WTC11 (cell line): Measurements from ENCODE around the gene LSR. TPM values are rescaled to one million over a fixed set of nuclear protein-coding genes. Genes with fewer than 3 reads are reported as not detected.

ENCODE experiments used
- ATAC-seq: fragments of 200-7000 bp; cut with Tn5 transposase; 2 replicates; pipeline ENCODE4 v1.10.0; 2021; ENCODE audit warnings: mild to moderate bottlenecking, moderate library complexity
- CTCF ChIA-PET: fragments of 300-600 bp; sonication (Branson Sonifier 250); formaldehyde crosslinking; loops from one replicate; lab custom pipeline; 2021; ENCODE audit warnings: antibody characterized with exemption; lab: Charles Lee
- POLR2A ChIA-PET: fragments of 350-600 bp; sonication (Branson Sonifier 250); formaldehyde crosslinking; loops from one replicate; lab custom pipeline; 2021; ENCODE audit warnings: antibody characterized with exemption; lab: Charles Lee
- DNase-seq: peaks from one replicate; pipeline ENCODE4 v3.0.0; 2021; ENCODE audit warnings: low spot score
- H3K27ac Mint-ChIP-seq: 2 replicates; pipeline ENCODE4 v1.8.0; 2021; ENCODE audit warnings: mixed read lengths
- H3K27me3 Mint-ChIP-seq: 2 replicates; pipeline ENCODE4 v1.8.0; 2021; ENCODE audit warnings: low read depth, mild to moderate bottlenecking, moderate library complexity, mixed read lengths
- H3K36me3 Mint-ChIP-seq: 2 replicates; pipeline ENCODE4 v1.8.0; 2021; ENCODE audit warnings: mixed read lengths
- H3K4me1 Mint-ChIP-seq: 2 replicates; pipeline ENCODE4 v1.8.0; 2022; ENCODE audit warnings: mixed read lengths
- H3K4me3 Mint-ChIP-seq: 2 replicates; pipeline ENCODE4 v1.8.0; 2021; ENCODE audit warnings: mild to moderate bottlenecking, moderate library complexity, mixed read lengths
- H3K9me3 Mint-ChIP-seq: 2 replicates; pipeline ENCODE4 v1.8.0; 2021; ENCODE audit warnings: mixed read lengths
- ATF1 ChIP-seq: sonication (generic); formaldehyde crosslinking; IDR thresholded peaks from 2 replicates; pipeline ENCODE4 v1.8.1; 2023; ENCODE audit warnings: mild to moderate bottlenecking, moderate library complexity, missing genetic modification reagents
- CREM ChIP-seq: sonication (generic); formaldehyde crosslinking; IDR thresholded peaks from 2 replicates; pipeline ENCODE4 v1.8.1; 2022; ENCODE audit warnings: mild to moderate bottlenecking, missing genetic modification reagents, moderate library complexity
- FOXJ3 ChIP-seq: sonication (generic); formaldehyde crosslinking; IDR thresholded peaks from 2 replicates; pipeline ENCODE4 v1.9.0; 2021; ENCODE audit warnings: missing genetic modification reagents, mild to moderate bottlenecking, borderline replicate concordance
- GABPB1 ChIP-seq: sonication (generic); formaldehyde crosslinking; IDR thresholded peaks from 2 replicates; pipeline ENCODE4 v1.8.1; 2023; ENCODE audit warnings: mild to moderate bottlenecking, missing genetic modification reagents
- HMGA2 ChIP-seq: fragments of 250-450 bp; sonication (Bioruptor Pico); IDR thresholded peaks from 2 replicates; pipeline ENCODE4 v1.4.0; 2021; ENCODE audit warnings: mild to moderate bottlenecking, moderate library complexity
- MXD4 ChIP-seq: fragments of 250-450 bp; sonication (Bioruptor Pico); IDR thresholded peaks from 2 replicates; pipeline ENCODE4 v1.8.0; 2021; ENCODE audit warnings: mild to moderate bottlenecking, moderate library complexity, borderline replicate concordance
- MYBL2 ChIP-seq: sonication (generic); formaldehyde crosslinking; IDR thresholded peaks from 2 replicates; pipeline ENCODE4 v1.8.1; 2023; ENCODE audit warnings: mild to moderate bottlenecking, moderate library complexity, missing genetic modification reagents
- NFATC4 ChIP-seq: fragments of 250-450 bp; sonication (Bioruptor Pico); IDR thresholded peaks from 2 replicates; pipeline ENCODE4 v1.9.0; 2021; ENCODE audit warnings: mild to moderate bottlenecking
- PRDM15 ChIP-seq: sonication (generic); formaldehyde crosslinking; IDR thresholded peaks from 2 replicates; pipeline ENCODE4 v1.8.0; 2022; ENCODE audit warnings: missing genetic modification reagents
- PREB ChIP-seq: sonication (generic); formaldehyde crosslinking; IDR thresholded peaks from 2 replicates; pipeline ENCODE4 v1.8.1; 2022; ENCODE audit warnings: mild to moderate bottlenecking, missing genetic modification reagents, moderate library complexity, borderline replicate concordance
- RORB ChIP-seq: fragments of 250-450 bp; sonication (Bioruptor Pico); IDR thresholded peaks from 2 replicates; pipeline ENCODE4 v1.9.0; 2021; ENCODE audit warnings: mild to moderate bottlenecking
- SMAD4 ChIP-seq: sonication (generic); formaldehyde crosslinking; IDR thresholded peaks from 2 replicates; pipeline ENCODE4 v1.8.0; 2022; ENCODE audit warnings: mild to moderate bottlenecking, missing genetic modification reagents
- TEAD1 ChIP-seq: sonication (generic); formaldehyde crosslinking; IDR thresholded peaks from 2 replicates; pipeline ENCODE4 v1.8.0; 2022; ENCODE audit warnings: mild to moderate bottlenecking, missing genetic modification reagents
- ZNF416 ChIP-seq: fragments of 250-450 bp; sonication (Bioruptor Pico); IDR thresholded peaks from 2 replicates; pipeline ENCODE4 v1.9.0; 2021; ENCODE audit warnings: mild to moderate bottlenecking, inconsistent platforms
- total RNA-seq: library from RNA; stranded (reverse); gene quantifications from 3 replicates; pipeline ENCODE4 v1.2.3, GENCODE V29; 2021
- TF ChIP-seq, protein P1 (sequence below): sonication (generic); formaldehyde crosslinking; IDR thresholded peaks from 2 replicates; pipeline ENCODE4 v1.8.0; 2022; ENCODE audit warnings: mild to moderate bottlenecking, missing genetic modification reagents
- TF ChIP-seq, protein P2 (sequence below): sonication (generic); formaldehyde crosslinking; IDR thresholded peaks from 2 replicates; pipeline ENCODE4 v1.8.1; 2023; ENCODE audit warnings: mild to moderate bottlenecking, missing genetic modification reagents
- TF ChIP-seq, protein P3 (sequence below): fragments of 250-450 bp; sonication (Bioruptor Pico); IDR thresholded peaks from 2 replicates; pipeline ENCODE4 v1.9.0; 2021; ENCODE audit warnings: mild to moderate bottlenecking

LSR gene
- total RNA-seq, 1 experiment from 2014 or later: 130 TPM

GRCh38 chr19:35307931-35308330 lies 59.1 kb downstream of the LSR start:
- no peak overlapping the region for H3K4me3 Mint-ChIP-seq
- H3K36me3 Mint-ChIP-seq: no peaks in the 10 kb centered on the region
- POLR2A ChIA-PET: no interaction called here
- H3K9me3 Mint-ChIP-seq: no peaks in the 10 kb centered on the region
- TF ChIP-seq NFATC4 (CRISPR knock-in tag) (no peak), MXD4 (CRISPR knock-in tag) (no peak), CREM (CRISPR knock-in tag) (no peak)
- TF ChIP-seq, protein P1, sequence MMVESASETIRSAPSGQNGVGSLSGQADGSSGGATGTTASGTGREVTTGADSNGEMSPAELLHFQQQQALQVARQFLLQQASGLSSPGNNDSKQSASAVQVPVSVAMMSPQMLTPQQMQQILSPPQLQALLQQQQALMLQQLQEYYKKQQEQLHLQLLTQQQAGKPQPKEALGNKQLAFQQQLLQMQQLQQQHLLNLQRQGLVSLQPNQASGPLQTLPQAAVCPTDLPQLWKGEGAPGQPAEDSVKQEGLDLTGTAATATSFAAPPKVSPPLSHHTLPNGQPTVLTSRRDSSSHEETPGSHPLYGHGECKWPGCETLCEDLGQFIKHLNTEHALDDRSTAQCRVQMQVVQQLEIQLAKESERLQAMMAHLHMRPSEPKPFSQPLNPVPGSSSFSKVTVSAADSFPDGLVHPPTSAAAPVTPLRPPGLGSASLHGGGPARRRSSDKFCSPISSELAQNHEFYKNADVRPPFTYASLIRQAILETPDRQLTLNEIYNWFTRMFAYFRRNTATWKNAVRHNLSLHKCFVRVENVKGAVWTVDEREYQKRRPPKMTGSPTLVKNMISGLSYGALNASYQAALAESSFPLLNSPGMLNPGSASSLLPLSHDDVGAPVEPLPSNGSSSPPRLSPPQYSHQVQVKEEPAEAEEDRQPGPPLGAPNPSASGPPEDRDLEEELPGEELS (CRISPR knock-in tag): no peak
- TF ChIP-seq, all 79 proteins: peak for 0
- Mint-ChIP-seq H3K27me3 (no peaks in the 10 kb centered on the region), H3K27ac (peak overlapping the region; percentile 6; the same call in 1 of the 2 replicates), H3K4me1 (no peaks in the 10 kb centered on the region)
- DNase-seq (no peak), ATAC-seq (no peak)
- CTCF ChIA-PET: no interaction called here

DNA sequence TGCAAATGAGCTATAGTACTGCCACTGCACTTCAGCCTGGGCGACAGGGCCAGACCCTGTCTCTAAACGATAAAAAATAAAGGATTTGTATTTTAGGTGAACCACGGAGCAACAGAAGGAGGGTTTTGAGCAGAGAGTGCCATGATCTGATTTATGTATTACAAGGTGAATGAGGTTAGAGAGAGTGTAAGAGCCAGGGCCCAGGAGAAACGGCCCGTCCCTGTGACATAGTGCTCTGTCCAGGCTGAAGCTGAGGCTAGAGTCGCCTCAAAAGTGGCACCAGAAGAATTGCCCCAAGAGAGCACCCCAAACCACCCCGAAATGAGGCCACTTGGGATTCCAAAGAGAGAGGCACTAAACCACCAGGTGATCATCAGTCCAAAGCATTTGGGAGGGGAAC lies 60.1 kb downstream of the LSR start:
- Mint-ChIP-seq H3K4me3 (no peak overlapping the region), H3K9me3 (no peaks in the 10 kb centered on the region)
- TF ChIP-seq MYBL2 (CRISPR knock-in tag) (no peak), SMAD4 (CRISPR knock-in tag) (no peak), GABPB1 (CRISPR knock-in tag) (no peak), CREM (CRISPR knock-in tag) (no peak), RORB (CRISPR knock-in tag) (no peak), PREB (CRISPR knock-in tag) (no peak), ATF1 (CRISPR knock-in tag) (no peak), HMGA2 (CRISPR knock-in tag) (no peak), FOXJ3 (no peak)
- TF ChIP-seq, protein P2, sequence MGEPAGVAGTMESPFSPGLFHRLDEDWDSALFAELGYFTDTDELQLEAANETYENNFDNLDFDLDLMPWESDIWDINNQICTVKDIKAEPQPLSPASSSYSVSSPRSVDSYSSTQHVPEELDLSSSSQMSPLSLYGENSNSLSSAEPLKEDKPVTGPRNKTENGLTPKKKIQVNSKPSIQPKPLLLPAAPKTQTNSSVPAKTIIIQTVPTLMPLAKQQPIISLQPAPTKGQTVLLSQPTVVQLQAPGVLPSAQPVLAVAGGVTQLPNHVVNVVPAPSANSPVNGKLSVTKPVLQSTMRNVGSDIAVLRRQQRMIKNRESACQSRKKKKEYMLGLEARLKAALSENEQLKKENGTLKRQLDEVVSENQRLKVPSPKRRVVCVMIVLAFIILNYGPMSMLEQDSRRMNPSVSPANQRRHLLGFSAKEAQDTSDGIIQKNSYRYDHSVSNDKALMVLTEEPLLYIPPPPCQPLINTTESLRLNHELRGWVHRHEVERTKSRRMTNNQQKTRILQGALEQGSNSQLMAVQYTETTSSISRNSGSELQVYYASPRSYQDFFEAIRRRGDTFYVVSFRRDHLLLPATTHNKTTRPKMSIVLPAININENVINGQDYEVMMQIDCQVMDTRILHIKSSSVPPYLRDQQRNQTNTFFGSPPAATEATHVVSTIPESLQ (CRISPR knock-in tag): no peak
- TF ChIP-seq, all 79 proteins: peak for 0
- CTCF ChIA-PET: interaction anchor here (1.2 kb wide), 1 partner anchor 241 kb away, joined by 4 read pairs; no protein-coding TSS in a partner anchor
- DNase-seq: no peak
- Mint-ChIP-seq H3K27ac (0 out of 2 replicates have a peak overlapping the region, but pooled peaks have one; percentile 48), H3K27me3 (no peaks in the 10 kb centered on the region), H3K4me1 (no peaks in the 10 kb centered on the region), H3K36me3 (no peaks in the 10 kb centered on the region)
- POLR2A ChIA-PET: no interaction called here
- no peak for ATAC-seq

DNA sequence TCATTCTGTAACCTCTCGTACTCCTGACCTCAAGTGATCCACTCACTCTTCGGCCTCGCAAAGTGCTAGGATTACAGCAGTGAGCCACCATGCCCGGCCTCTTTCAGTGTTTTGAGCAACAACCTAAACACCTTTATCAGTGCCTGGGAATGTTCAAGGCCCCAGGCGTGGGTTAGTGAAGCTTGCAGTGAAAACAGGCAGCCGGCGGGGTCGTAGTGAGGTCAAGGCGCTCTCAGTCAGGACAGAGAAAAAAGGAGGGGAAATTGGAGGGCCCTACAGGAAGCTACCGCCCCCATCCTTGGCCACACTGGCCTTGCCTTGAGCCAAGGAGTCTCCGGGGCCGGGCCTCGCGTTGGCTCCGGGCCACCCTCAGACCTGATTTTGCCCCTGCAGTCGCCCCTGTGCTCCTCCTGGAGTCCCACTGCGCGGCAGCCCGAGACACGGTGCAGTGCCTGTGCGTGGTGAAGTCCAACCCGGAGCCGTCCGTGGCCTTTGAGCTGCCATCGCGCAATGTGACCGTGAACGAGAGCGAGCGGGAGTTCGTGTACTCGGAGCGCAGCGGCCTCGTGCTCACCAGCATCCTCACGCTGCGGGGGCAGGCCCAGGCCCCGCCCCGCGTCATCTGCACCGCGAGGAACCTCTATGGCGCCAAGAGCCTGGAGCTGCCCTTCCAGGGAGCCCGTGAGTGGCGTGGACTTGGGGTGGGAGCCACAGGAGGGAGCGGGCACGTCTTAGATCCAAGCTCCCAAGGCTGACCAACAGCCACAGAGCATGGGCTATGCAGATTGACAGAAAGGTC lies 60.9 kb downstream of the LSR start:
- Mint-ChIP-seq H3K4me3 (no peak overlapping the region), H3K27me3 (no peaks in the 10 kb centered on the region), H3K9me3 (no peaks in the 10 kb centered on the region)

DNA sequence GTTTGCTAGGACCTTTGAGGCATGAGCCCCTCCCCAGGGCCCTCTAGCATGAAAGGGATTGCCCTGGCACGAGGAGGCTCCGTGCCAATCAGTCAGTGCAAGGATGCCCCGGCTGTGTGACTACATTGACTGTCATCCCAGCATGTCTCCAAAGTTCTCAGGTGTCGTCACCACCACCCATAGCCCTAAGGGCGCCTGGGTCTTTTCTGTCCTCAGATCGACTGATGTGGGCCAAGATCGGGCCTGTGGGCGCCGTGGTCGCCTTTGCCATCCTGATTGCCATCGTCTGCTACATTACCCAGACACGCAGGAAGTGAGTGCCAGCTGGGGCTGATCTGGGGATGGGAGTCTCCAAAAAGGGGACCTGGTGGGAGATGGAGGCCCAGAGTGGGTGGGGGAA lies 61.5 kb downstream of the LSR start:
- no peak for DNase-seq
- no peak overlapping the region for H3K27ac Mint-ChIP-seq
- POLR2A ChIA-PET: no interaction called here
- no peaks in the 10 kb centered on the region for H3K4me1 Mint-ChIP-seq
- ATAC-seq: no peak
- H3K9me3 Mint-ChIP-seq: no peaks in the 10 kb centered on the region
- H3K36me3 Mint-ChIP-seq: no peaks in the 10 kb centered on the region
- CTCF ChIA-PET: interaction anchor here (0.6 to 1.4 kb wide), 2 partner anchors 42 to 246 kb away, joined by 3 to 5 read pairs; no protein-coding TSS in a partner anchor
- no peaks in the 10 kb centered on the region for H3K27me3 Mint-ChIP-seq
- H3K4me3 Mint-ChIP-seq: no peak overlapping the region
- TF ChIP-seq, protein P3, sequence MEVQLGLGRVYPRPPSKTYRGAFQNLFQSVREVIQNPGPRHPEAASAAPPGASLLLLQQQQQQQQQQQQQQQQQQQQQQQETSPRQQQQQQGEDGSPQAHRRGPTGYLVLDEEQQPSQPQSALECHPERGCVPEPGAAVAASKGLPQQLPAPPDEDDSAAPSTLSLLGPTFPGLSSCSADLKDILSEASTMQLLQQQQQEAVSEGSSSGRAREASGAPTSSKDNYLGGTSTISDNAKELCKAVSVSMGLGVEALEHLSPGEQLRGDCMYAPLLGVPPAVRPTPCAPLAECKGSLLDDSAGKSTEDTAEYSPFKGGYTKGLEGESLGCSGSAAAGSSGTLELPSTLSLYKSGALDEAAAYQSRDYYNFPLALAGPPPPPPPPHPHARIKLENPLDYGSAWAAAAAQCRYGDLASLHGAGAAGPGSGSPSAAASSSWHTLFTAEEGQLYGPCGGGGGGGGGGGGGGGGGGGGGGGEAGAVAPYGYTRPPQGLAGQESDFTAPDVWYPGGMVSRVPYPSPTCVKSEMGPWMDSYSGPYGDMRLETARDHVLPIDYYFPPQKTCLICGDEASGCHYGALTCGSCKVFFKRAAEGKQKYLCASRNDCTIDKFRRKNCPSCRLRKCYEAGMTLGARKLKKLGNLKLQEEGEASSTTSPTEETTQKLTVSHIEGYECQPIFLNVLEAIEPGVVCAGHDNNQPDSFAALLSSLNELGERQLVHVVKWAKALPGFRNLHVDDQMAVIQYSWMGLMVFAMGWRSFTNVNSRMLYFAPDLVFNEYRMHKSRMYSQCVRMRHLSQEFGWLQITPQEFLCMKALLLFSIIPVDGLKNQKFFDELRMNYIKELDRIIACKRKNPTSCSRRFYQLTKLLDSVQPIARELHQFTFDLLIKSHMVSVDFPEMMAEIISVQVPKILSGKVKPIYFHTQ (CRISPR knock-in tag): no peak
- TF ChIP-seq ZNF416 (CRISPR knock-in tag) (no peak), PRDM15 (no peak), ATF1 (CRISPR knock-in tag) (no peak), RORB (CRISPR knock-in tag) (no peak)

More for the DNA sequence above, 60.9 kb downstream of the LSR start:
- TF ChIP-seq TEAD1 (CRISPR knock-in tag): no peak
- TF ChIP-seq GABPB1 (CRISPR knock-in tag): peak; percentile 56
- ChIA-PET CTCF (interaction anchor here (0.6 to 1.4 kb wide), 3 partner anchors 43 to 246 kb away, joined by 3 to 5 read pairs (median 4); no protein-coding TSS in a partner anchor), POLR2A (no interaction called here)
- no peak overlapping the region for H3K27ac Mint-ChIP-seq
- ATAC-seq: no peak
- no peaks in the 10 kb centered on the region for H3K4me1 Mint-ChIP-seq
- DNase-seq: no peak
- no peaks in the 10 kb centered on the region for H3K36me3 Mint-ChIP-seq
